Muscle of leg (tissue), 11 donors: ENCODE measurements around the gene PRKAR1A. TPM values are rescaled to one million over a fixed set of nuclear protein-coding genes. Genes with fewer than 3 reads are reported as not detected.

Experiments used
- DNase-seq: peaks from one replicate; pipeline ENCODE4 v3.0.0; 2013
- H3K27ac ChIP-seq: one replicate; pipeline ENCODE4 v1.5.1; 2013; ENCODE audit warnings: mild to moderate bottlenecking, low read length, control low read depth
- H3K27me3 ChIP-seq: one replicate; pipeline ENCODE4 v1.6.1; 2013; ENCODE audit warnings: low read length; ENCODE audit not compliant: control insufficient read depth, insufficient read depth
- H3K36me3 ChIP-seq: one replicate; pipeline ENCODE4 v1.6.1; 2013; ENCODE audit warnings: low read length; ENCODE audit not compliant: control insufficient read depth, insufficient read depth
- H3K4me1 ChIP-seq: one replicate; pipeline ENCODE4 v1.6.1; 2013; ENCODE audit warnings: low read length; ENCODE audit not compliant: control insufficient read depth, insufficient read depth
- H3K4me3 ChIP-seq: one replicate; pipeline ENCODE4 v1.5.1; 2013; ENCODE audit warnings: low read length, control low read depth
- H3K9me3 ChIP-seq: replicated peaks from 2 replicates; pipeline ENCODE4 v1.6.1; 2013; ENCODE audit warnings: low read depth, low read length; ENCODE audit not compliant: control insufficient read depth
- WGBS: methylation state at CpG from one replicate; pipeline ENCODE4 v1.1.5; 2013; ENCODE audit warnings: missing lambda C conversion rate; ENCODE audit not compliant: insufficient coverage; 5-methylcytosine and 5-hydroxymethylcytosine counted together
- polyA plus RNA-seq, 8 donors: library from polyadenylated mRNA; unstranded; fragments of 120-200 nt; gene quantifications; one replicate each; pipeline versions ENCODE4 v1.2.1 to v1.2.3, GENCODE V29; 2013; ENCODE audit warnings: inconsistent platforms in 1 of 8, low replicate concordance in 1 of 8; ENCODE audit not compliant: insufficient read length in 8 of 8, insufficient read depth in 1 of 8
- total RNA-seq: library from RNA; stranded (reverse); fragments of 120-200 nt; gene quantifications from one replicate; pipeline ENCODE4 v1.2.4, GENCODE V29; 2013

PRKAR1A gene
- total and polyA plus RNA-seq, 9 donors, result 267 to 350 (median 325) TPM

- Histone ChIP-seq H3K4me1 (no peaks in the 10 kb centered on the region), H3K27me3 (peaks cover 4% of the 10 kb centered on the region), H3K36me3 (no peaks in the 10 kb centered on the region), H3K4me3 (no peak overlapping the region), H3K9me3 (no peaks in the 10 kb centered on the region), H3K27ac (no peak overlapping the region)
- WGBS, result 84% methylated on average over 3 of the region's 8 CpGs
- no peak for DNase-seq
These were observed 52.3 kb downstream of the PRKAR1A start for GRCh38 chr17:68564415-68565111.

GRCh38 chr17:68565661-68566441 lies 53.6 kb downstream of the PRKAR1A start:
- Histone ChIP-seq H3K27ac (no peak overlapping the region), H3K36me3 (no peaks in the 10 kb centered on the region)

GRCh38 chr17:68566442-68566738 lies 54.2 kb downstream of the PRKAR1A start:
- H3K36me3 ChIP-seq, result no peaks in the 10 kb centered on the region
- DNase-seq, result no peak
- H3K9me3 ChIP-seq, result no peaks in the 10 kb centered on the region
- H3K4me1 ChIP-seq, result no peaks in the 10 kb centered on the region
- H3K4me3 ChIP-seq, result no peak overlapping the region
- H3K27me3 ChIP-seq, result peaks cover 4% of the 10 kb centered on the region
- no peak overlapping the region for H3K27ac ChIP-seq
- WGBS, result no CpG with 5 or more reads among the region's 2 CpGs

More at GRCh38 chr17:68565661-68566441, 53.6 kb downstream of the PRKAR1A start:
- H3K4me3 ChIP-seq, result no peak overlapping the region
- 44% methylated on average over 2 of the region's 3 CpGs for WGBS
- H3K4me1 ChIP-seq, result no peaks in the 10 kb centered on the region
- peaks cover 4% of the 10 kb centered on the region for H3K27me3 ChIP-seq
- peak; percentile 55 for DNase-seq
- H3K9me3 ChIP-seq, result no peaks in the 10 kb centered on the region

- Histone ChIP-seq H3K27ac (no peak overlapping the region), H3K4me3 (no peak overlapping the region), H3K9me3 (no peaks in the 10 kb centered on the region), H3K36me3 (no peaks in the 10 kb centered on the region), H3K4me1 (no peaks in the 10 kb centered on the region), H3K27me3 (peaks cover 5% of the 10 kb centered on the region)
- no peak for DNase-seq
- WGBS, result 77% methylated on average over 3 of the region's 3 CpGs
These were observed 54.8 kb downstream of the PRKAR1A start for GRCh38 chr17:68567035-68567434.

GRCh38 chr17:68567581-68567980 lies 55.4 kb downstream of the PRKAR1A start:
- 100% methylated on average over 3 of the region's 8 CpGs for WGBS
- DNase-seq, result no peak
- H3K9me3 ChIP-seq, result no peaks in the 10 kb centered on the region
- no peaks in the 10 kb centered on the region for H3K4me1 ChIP-seq
- no peaks in the 10 kb centered on the region for H3K36me3 ChIP-seq
- no peak overlapping the region for H3K27ac ChIP-seq
- H3K4me3 ChIP-seq, result no peak overlapping the region
- peaks cover 7% of the 10 kb centered on the region for H3K27me3 ChIP-seq

GRCh38 chr17:68568581-68568980 lies 56.4 kb downstream of the PRKAR1A start:
- H3K4me3 ChIP-seq, result no peak overlapping the region
- no peaks in the 10 kb centered on the region for H3K4me1 ChIP-seq
- H3K27me3 ChIP-seq, result peaks cover 10% of the 10 kb centered on the region
- WGBS, result no CpG with 5 or more reads among the region's 2 CpGs
- no peak for DNase-seq
- H3K36me3 ChIP-seq, result no peaks in the 10 kb centered on the region
- H3K27ac ChIP-seq, result no peak overlapping the region
- H3K9me3 ChIP-seq, result no peaks in the 10 kb centered on the region

- H3K4me1 ChIP-seq, result no peaks in the 10 kb centered on the region
These were observed 57.1 kb downstream of the PRKAR1A start for GRCh38 chr17:68569346-68569745.

GRCh38 chr17:68570526-68570925 lies 58.3 kb downstream of the PRKAR1A start:
- Histone ChIP-seq H3K4me1 (no peaks in the 10 kb centered on the region), H3K4me3 (no peak overlapping the region), H3K9me3 (no peaks in the 10 kb centered on the region), H3K36me3 (no peaks in the 10 kb centered on the region), H3K27me3 (peaks cover 10% of the 10 kb centered on the region), H3K27ac (no peak overlapping the region)
- peak; percentile 68 for DNase-seq
- WGBS, result no CpG with 5 or more reads among the region's 1 CpG

More at GRCh38 chr17:68569346-68569745, 57.1 kb downstream of the PRKAR1A start:
- no peak for DNase-seq
- Histone ChIP-seq H3K36me3 (no peaks in the 10 kb centered on the region), H3K4me3 (no peak overlapping the region), H3K27ac (no peak overlapping the region), H3K27me3 (peaks cover 10% of the 10 kb centered on the region), H3K9me3 (no peaks in the 10 kb centered on the region)

- Histone ChIP-seq H3K27me3 (peaks cover 8% of the 10 kb centered on the region), H3K27ac (no peak overlapping the region), H3K4me1 (peaks cover 14% of the 10 kb centered on the region), H3K9me3 (no peaks in the 10 kb centered on the region), H3K36me3 (no peaks in the 10 kb centered on the region), H3K4me3 (no peak overlapping the region)
- no peak for DNase-seq
- 73% methylated on average over 2 of the region's 6 CpGs for WGBS
These were observed 60.1 kb downstream of the PRKAR1A start for GRCh38 chr17:68572138-68572842.

GRCh38 chr17:68573338-68573737 lies 61.1 kb downstream of the PRKAR1A start:
- no peak for DNase-seq
- Histone ChIP-seq H3K36me3 (no peaks in the 10 kb centered on the region), H3K27ac (no peak overlapping the region), H3K27me3 (peaks cover 8% of the 10 kb centered on the region), H3K4me3 (no peak overlapping the region), H3K4me1 (peaks cover 19% of the 10 kb centered on the region), H3K9me3 (no peaks in the 10 kb centered on the region)
- 100% methylated on average over 1 of the region's 1 CpG for WGBS
